Ishikawa (cell line): Measurements from ENCODE around the gene KIAA1549.

ENCODE experiments used
- CEBPB ChIP-seq: IDR thresholded peaks from 2 replicates; pipeline ENCODE4 v1.6.1; 2012
- MAX ChIP-seq: IDR thresholded peaks from 2 replicates; pipeline ENCODE4 v1.6.1; 2012
- RAD21 ChIP-seq: IDR thresholded peaks from 2 replicates; pipeline ENCODE4 v1.6.1; 2012; ENCODE audit warnings: low read depth
- TAF1 ChIP-seq: IDR thresholded peaks from 2 replicates; pipeline ENCODE4 v1.6.1; 2012; ENCODE audit warnings: low read depth, mild to moderate bottlenecking
- TCF12 ChIP-seq: IDR thresholded peaks from 2 replicates; pipeline ENCODE4 v1.6.1; 2012; ENCODE audit warnings: low read depth
- TF ChIP-seq, protein P1 (sequence below): IDR thresholded peaks from 2 replicates; pipeline ENCODE4 v1.6.1; 2012; ENCODE audit warnings: low read depth, mild to moderate bottlenecking

GRCh38 chr7:138921277-138921676, 59.9 kb downstream of the KIAA1549 start:
- TF ChIP-seq RAD21: no peak
- TF ChIP-seq CEBPB: no peak
- TF ChIP-seq TCF12: no peak
- TF ChIP-seq TAF1: no peak
- TF ChIP-seq MAX: no peak
- TF ChIP-seq, protein P1, sequence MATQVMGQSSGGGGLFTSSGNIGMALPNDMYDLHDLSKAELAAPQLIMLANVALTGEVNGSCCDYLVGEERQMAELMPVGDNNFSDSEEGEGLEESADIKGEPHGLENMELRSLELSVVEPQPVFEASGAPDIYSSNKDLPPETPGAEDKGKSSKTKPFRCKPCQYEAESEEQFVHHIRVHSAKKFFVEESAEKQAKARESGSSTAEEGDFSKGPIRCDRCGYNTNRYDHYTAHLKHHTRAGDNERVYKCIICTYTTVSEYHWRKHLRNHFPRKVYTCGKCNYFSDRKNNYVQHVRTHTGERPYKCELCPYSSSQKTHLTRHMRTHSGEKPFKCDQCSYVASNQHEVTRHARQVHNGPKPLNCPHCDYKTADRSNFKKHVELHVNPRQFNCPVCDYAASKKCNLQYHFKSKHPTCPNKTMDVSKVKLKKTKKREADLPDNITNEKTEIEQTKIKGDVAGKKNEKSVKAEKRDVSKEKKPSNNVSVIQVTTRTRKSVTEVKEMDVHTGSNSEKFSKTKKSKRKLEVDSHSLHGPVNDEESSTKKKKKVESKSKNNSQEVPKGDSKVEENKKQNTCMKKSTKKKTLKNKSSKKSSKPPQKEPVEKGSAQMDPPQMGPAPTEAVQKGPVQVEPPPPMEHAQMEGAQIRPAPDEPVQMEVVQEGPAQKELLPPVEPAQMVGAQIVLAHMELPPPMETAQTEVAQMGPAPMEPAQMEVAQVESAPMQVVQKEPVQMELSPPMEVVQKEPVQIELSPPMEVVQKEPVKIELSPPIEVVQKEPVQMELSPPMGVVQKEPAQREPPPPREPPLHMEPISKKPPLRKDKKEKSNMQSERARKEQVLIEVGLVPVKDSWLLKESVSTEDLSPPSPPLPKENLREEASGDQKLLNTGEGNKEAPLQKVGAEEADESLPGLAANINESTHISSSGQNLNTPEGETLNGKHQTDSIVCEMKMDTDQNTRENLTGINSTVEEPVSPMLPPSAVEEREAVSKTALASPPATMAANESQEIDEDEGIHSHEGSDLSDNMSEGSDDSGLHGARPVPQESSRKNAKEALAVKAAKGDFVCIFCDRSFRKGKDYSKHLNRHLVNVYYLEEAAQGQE: no peak
